ENCODE results near the gene PATL2.

GRCh38 chr15:44666210-44667038 is 44.7 kb downstream of the PATL2 start:
- TF ChIP-seq, protein P1, sequence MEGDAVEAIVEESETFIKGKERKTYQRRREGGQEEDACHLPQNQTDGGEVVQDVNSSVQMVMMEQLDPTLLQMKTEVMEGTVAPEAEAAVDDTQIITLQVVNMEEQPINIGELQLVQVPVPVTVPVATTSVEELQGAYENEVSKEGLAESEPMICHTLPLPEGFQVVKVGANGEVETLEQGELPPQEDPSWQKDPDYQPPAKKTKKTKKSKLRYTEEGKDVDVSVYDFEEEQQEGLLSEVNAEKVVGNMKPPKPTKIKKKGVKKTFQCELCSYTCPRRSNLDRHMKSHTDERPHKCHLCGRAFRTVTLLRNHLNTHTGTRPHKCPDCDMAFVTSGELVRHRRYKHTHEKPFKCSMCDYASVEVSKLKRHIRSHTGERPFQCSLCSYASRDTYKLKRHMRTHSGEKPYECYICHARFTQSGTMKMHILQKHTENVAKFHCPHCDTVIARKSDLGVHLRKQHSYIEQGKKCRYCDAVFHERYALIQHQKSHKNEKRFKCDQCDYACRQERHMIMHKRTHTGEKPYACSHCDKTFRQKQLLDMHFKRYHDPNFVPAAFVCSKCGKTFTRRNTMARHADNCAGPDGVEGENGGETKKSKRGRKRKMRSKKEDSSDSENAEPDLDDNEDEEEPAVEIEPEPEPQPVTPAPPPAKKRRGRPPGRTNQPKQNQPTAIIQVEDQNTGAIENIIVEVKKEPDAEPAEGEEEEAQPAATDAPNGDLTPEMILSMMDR (IDR thresholded peaks at IDR 0.05): no peak
- TF ChIP-seq EZH2phosphoT487 (IDR thresholded peaks at IDR 0.05): no peak
